Liver (tissue), 10 donors: ENCODE results near the gene IHH. TPM values are rescaled to one million over a fixed set of nuclear protein-coding genes. Genes with fewer than 3 reads are reported as not detected.
A peak's percentile ranks its signal among the peaks of the same experiment; 100 is the strongest.

Experiments used
- DNase-seq: peaks from one replicate; pipeline ENCODE4 v3.0.0-alpha.2; 2017; ENCODE audit warnings: low spot score
- H3K27ac ChIP-seq, 2 donors: one replicate each; pipeline ENCODE4 v1.7.0; 2013; ENCODE audit warnings: inconsistent platforms in 2 of 2, low read length in 2 of 2, control low read depth in 1 of 2, low read depth in 1 of 2, mild to moderate bottlenecking in 1 of 2
- H3K27me3 ChIP-seq, 4 donors: one replicate each; pipeline versions ENCODE4 v1.6.1 to v1.7.0; 2013; ENCODE audit warnings: low read length in 3 of 4, inconsistent platforms in 1 of 4, mild to moderate bottlenecking in 1 of 4, moderate library complexity in 1 of 4; ENCODE audit not compliant: control insufficient read depth in 4 of 4, insufficient read depth in 4 of 4
- H3K36me3 ChIP-seq, 4 donors: one replicate each; pipeline versions ENCODE4 v1.6.1 to v1.7.0; 2013; ENCODE audit warnings: low read length in 3 of 4, mild to moderate bottlenecking in 3 of 4, low read depth in 1 of 4, moderate library complexity in 1 of 4; ENCODE audit not compliant: control insufficient read depth in 4 of 4, insufficient read depth in 3 of 4
- H3K4me1 ChIP-seq, 4 donors: one replicate each; pipeline versions ENCODE4 v1.6.1 to v1.7.0; 2013; ENCODE audit warnings: low read length in 3 of 4, mild to moderate bottlenecking in 3 of 4, moderate library complexity in 1 of 4; ENCODE audit not compliant: control insufficient read depth in 4 of 4, insufficient read depth in 4 of 4
- H3K4me3 ChIP-seq, 3 donors: one replicate each; pipeline versions ENCODE4 v1.6.1 to v1.7.0; 2013; ENCODE audit warnings: low read length in 3 of 3, control low read depth in 1 of 3, low read depth in 1 of 3, mild to moderate bottlenecking in 1 of 3
- H3K9ac ChIP-seq, 2 donors: one replicate each; pipeline ENCODE4 v1.7.0; 2013; ENCODE audit warnings: low read length in 2 of 2, mild to moderate bottlenecking in 2 of 2, moderate library complexity in 2 of 2, control low read depth in 1 of 2, low read depth in 1 of 2
- H3K9me3 ChIP-seq, 4 donors: one replicate each; pipeline versions ENCODE4 v1.6.1 to v1.7.0; 2013; ENCODE audit warnings: low read length in 3 of 4; ENCODE audit not compliant: control insufficient read depth in 4 of 4
- ATF3 ChIP-seq: IDR thresholded peaks from 2 replicates; pipeline ENCODE4 v1.6.1; 2016; ENCODE audit warnings: antibody characterized with exemption
- CTCF ChIP-seq: fragments of 150-350 bp; IDR thresholded peaks from 2 replicates; pipeline ENCODE4 v1.5.1; 2017; ENCODE audit warnings: improper control_type of control experiment, low read depth, low read length; ENCODE audit not compliant: missing input control
- FOXA2 ChIP-seq: IDR thresholded peaks from 2 replicates; pipeline ENCODE4 v1.6.1; 2016; ENCODE audit warnings: antibody characterized with exemption
- RAD21 ChIP-seq, 2 donors: IDR thresholded peaks; 2 replicates each; pipeline ENCODE4 v1.6.1; 2016; ENCODE audit warnings: antibody characterized with exemption in 2 of 2, mild to moderate bottlenecking in 2 of 2
- RXRA ChIP-seq, 2 donors: IDR thresholded peaks; 2 replicates each; pipeline ENCODE4 v1.6.1; 2017 to 2018; ENCODE audit warnings: antibody characterized with exemption in 2 of 2, mild to moderate bottlenecking in 1 of 2
- TAF1 ChIP-seq: conservative IDR thresholded peaks from 2 replicates; pipeline ENCODE4 v1.6.1; 2016; ENCODE audit warnings: antibody characterized with exemption, mild to moderate bottlenecking
- YY1 ChIP-seq: IDR thresholded peaks from 2 replicates; pipeline ENCODE4 v1.6.1; 2016; ENCODE audit warnings: antibody characterized with exemption, mild to moderate bottlenecking
- WGBS: extraction: QIAGEN DNeasy Blood & Tissue Kit; methylation state at CpG from one replicate; pipeline ENCODE4 v1.1.7; 2013; 5-methylcytosine and 5-hydroxymethylcytosine counted together
- polyA plus RNA-seq, 2 donors: library from polyadenylated mRNA; stranded (reverse) in 1 of 2; unstranded in 1 of 2; fragments of 200-250 nt in 1 of 2; fragments of >200 nt in 1 of 2; fragmentation: Nextera tagmentation in 1 of 2; extraction: Ambion mirVana in 1 of 2; gene quantifications; one replicate each; pipeline versions ENCODE4 v1.2.1 to v1.2.3, GENCODE V29; 2013 to 2015
- small RNA-seq: library from RNA; depleted of rRNA; stranded (forward); fragments of <200 nt; gene quantifications from one replicate; pipeline ENCODE3, GENCODE V24; 2014
- total RNA-seq, 2 donors: library from RNA; depleted of rRNA; stranded (reverse); fragments of >200 nt; gene quantifications; one replicate each; pipeline ENCODE4 v1.2.3, GENCODE V29; 2014
- TF ChIP-seq, protein P1 (sequence below): IDR thresholded peaks from 2 replicates; pipeline ENCODE4 v1.6.1; 2016; ENCODE audit warnings: antibody characterized with exemption, mild to moderate bottlenecking
- donor health status: healthy.
- donor health status: healthy.
- donor health status: healthy.
- donor health status: healthy.
- donor health status: healthy.

Gene IHH
- total and polyA plus RNA-seq, 4 donors, result 0.51 to 2.4 (median 0.79) TPM

DNA sequence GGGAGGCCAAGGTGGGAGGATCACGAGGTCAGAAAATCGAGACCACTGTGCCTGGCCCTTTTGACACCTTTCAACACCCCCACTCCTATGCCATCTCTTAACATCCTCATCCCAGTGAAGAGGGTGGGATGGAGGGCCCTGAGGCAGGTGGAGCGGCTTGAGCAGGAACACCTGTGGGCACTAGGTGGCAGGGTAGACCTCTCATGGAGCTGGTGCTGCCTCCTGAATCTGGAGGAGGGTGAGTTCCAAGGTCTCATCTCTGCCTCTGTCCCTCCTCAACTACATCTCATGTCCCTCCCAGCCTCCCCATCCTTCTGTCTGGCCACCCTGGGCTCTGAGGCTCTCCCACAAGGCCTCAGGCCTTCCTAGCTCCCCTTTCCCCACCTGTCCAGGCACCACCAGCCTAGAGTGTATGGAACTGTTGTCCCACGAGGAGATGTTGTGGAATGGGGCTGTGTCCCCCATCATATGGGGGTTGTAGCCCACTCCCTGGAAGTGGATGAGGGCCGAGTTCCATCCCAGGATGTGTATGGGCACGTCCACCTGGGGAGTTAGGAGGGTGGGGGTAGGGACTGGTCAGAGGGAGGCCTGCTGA, 50.5 kb downstream of the IHH start:
- Histone ChIP-seq H3K27ac (no peak overlapping the region), H3K27me3 (no peaks in the 10 kb centered on the region), H3K4me1 (no peaks in the 10 kb centered on the region), H3K36me3 (no peaks in the 10 kb centered on the region), H3K4me3 (no peak overlapping the region), H3K9me3 (no peaks in the 10 kb centered on the region), H3K9ac (no peak overlapping the region)
- 38% methylated on average over 6 of the region's 6 CpGs for WGBS
- peak; percentile 48 for TF ChIP-seq CTCF
- peak in 1 of 2 donors; percentile 72 for TF ChIP-seq RAD21 (IDR thresholded peaks at IDR 0.05)
- no peak for TF ChIP-seq TAF1
- no peak for DNase-seq

GRCh38 chr2:219009294-219009693, 51.4 kb downstream of the IHH start:
- Histone ChIP-seq H3K4me3 (no peak overlapping the region), H3K4me1 (no peaks in the 10 kb centered on the region), H3K9ac (no peak overlapping the region), H3K27me3 (no peaks in the 10 kb centered on the region), H3K36me3 (no peaks in the 10 kb centered on the region), H3K27ac (no peak overlapping the region), H3K9me3 (no peaks in the 10 kb centered on the region)
- WGBS, result 84% methylated on average over 2 of the region's 2 CpGs
- TF ChIP-seq ATF3, result no peak
- TF ChIP-seq RXRA (IDR thresholded peaks at IDR 0.05), result no peak
- TF ChIP-seq, protein P1, sequence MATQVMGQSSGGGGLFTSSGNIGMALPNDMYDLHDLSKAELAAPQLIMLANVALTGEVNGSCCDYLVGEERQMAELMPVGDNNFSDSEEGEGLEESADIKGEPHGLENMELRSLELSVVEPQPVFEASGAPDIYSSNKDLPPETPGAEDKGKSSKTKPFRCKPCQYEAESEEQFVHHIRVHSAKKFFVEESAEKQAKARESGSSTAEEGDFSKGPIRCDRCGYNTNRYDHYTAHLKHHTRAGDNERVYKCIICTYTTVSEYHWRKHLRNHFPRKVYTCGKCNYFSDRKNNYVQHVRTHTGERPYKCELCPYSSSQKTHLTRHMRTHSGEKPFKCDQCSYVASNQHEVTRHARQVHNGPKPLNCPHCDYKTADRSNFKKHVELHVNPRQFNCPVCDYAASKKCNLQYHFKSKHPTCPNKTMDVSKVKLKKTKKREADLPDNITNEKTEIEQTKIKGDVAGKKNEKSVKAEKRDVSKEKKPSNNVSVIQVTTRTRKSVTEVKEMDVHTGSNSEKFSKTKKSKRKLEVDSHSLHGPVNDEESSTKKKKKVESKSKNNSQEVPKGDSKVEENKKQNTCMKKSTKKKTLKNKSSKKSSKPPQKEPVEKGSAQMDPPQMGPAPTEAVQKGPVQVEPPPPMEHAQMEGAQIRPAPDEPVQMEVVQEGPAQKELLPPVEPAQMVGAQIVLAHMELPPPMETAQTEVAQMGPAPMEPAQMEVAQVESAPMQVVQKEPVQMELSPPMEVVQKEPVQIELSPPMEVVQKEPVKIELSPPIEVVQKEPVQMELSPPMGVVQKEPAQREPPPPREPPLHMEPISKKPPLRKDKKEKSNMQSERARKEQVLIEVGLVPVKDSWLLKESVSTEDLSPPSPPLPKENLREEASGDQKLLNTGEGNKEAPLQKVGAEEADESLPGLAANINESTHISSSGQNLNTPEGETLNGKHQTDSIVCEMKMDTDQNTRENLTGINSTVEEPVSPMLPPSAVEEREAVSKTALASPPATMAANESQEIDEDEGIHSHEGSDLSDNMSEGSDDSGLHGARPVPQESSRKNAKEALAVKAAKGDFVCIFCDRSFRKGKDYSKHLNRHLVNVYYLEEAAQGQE, result no peak
- TF ChIP-seq RAD21 (IDR thresholded peaks at IDR 0.05), result no peak
- no peak for TF ChIP-seq FOXA2
- no peak for TF ChIP-seq YY1
- no peak for DNase-seq

Small RNA genes lying within 50 kb of the gene (small RNA-seq; reads per million reads assigned to genes)
- not detected for gene MIR3131
- not detected for gene RN7SL764P

Other genes starting within 250 kb of the IHH start
- not detected for gene PRKAG3, start 229.1 kb downstream of the IHH start, total RNA-seq
- gene PRKAG3, start 229.1 kb downstream of the IHH start, polyA plus RNA-seq, result under 1 TPM in 1 of 2 donors, not detected in 1; 0.08 TPM
- under 1 TPM in 1 of 2 donors, not detected in 1; 0.08 TPM for gene WNT6, start 201.1 kb downstream of the IHH start, total RNA-seq
- gene WNT6, start 201.1 kb downstream of the IHH start, polyA plus RNA-seq, result under 1 TPM in 1 of 2 donors, not detected in 1; 0.20 TPM
- under 1 TPM; 0.05 to 0.08 TPM for gene WNT10A, start 180.1 kb downstream of the IHH start, total RNA-seq
- gene WNT10A, start 180.1 kb downstream of the IHH start, polyA plus RNA-seq, result under 1 TPM in 1 of 2 donors, not detected in 1; 0.01 TPM
- not detected for gene CDK5R2, start 101.3 kb downstream of the IHH start, total RNA-seq
- not detected for gene CDK5R2, start 101.3 kb downstream of the IHH start, polyA plus RNA-seq
- not detected for gene FEV, start 75.7 kb downstream of the IHH start, total RNA-seq
- not detected for gene FEV, start 75.7 kb downstream of the IHH start, polyA plus RNA-seq
- not detected for gene CRYBA2, start 67.5 kb downstream of the IHH start, total RNA-seq
- not detected for gene CRYBA2, start 67.5 kb downstream of the IHH start, polyA plus RNA-seq
- not detected for gene CFAP65, start 19.4 kb downstream of the IHH start, total RNA-seq
- gene CFAP65, start 19.4 kb downstream of the IHH start, polyA plus RNA-seq, result not detected
- 10 to 100 TPM; 11.8 to 13.5 TPM for gene NHEJ1, start 99.9 kb upstream of the IHH start, total RNA-seq
- 1 to 10 TPM; 6.1 to 8.0 TPM for gene NHEJ1, start 99.9 kb upstream of the IHH start, polyA plus RNA-seq
- gene SLC23A3, start 109.1 kb upstream of the IHH start, total RNA-seq, result 1 to 10 TPM in 1 of 2 donors, under 1 TPM in 1; 0.23 to 2.4 TPM
- gene SLC23A3, start 109.1 kb upstream of the IHH start, polyA plus RNA-seq, result under 1 TPM; 0.38 to 0.94 TPM
- gene CNPPD1, start 116.0 kb upstream of the IHH start, total RNA-seq, result 10 to 100 TPM; 16.5 to 39.8 TPM
- 10 to 100 TPM; 16.7 to 26.5 TPM for gene CNPPD1, start 116.0 kb upstream of the IHH start, polyA plus RNA-seq
- 10 to 100 TPM; 34.1 to 41.2 TPM for gene RETREG2, start 117.4 kb upstream of the IHH start, total RNA-seq
- 10 to 100 TPM; 21.7 to 42.8 TPM for gene RETREG2, start 117.4 kb upstream of the IHH start, polyA plus RNA-seq
- gene ZFAND2B, start 145.9 kb upstream of the IHH start, total RNA-seq, result 10 to 100 TPM; 19.6 to 29.8 TPM
- 10 to 100 TPM; 21.9 to 53.8 TPM for gene ZFAND2B, start 145.9 kb upstream of the IHH start, polyA plus RNA-seq
- 10 to 100 TPM; 27.5 to 96.1 TPM for gene ABCB6, start 158.0 kb upstream of the IHH start, total RNA-seq
- 10 to 100 TPM; 19.0 to 68.1 TPM for gene ABCB6, start 158.0 kb upstream of the IHH start, polyA plus RNA-seq
- gene ATG9A, start 168.7 kb upstream of the IHH start, total RNA-seq, result 10 to 100 TPM; 44.7 to 68.1 TPM
- gene ATG9A, start 168.7 kb upstream of the IHH start, polyA plus RNA-seq, result 10 to 100 TPM; 24.3 to 31.1 TPM
- gene ANKZF1, start 168.9 kb upstream of the IHH start, total RNA-seq, result 10 to 100 TPM; 15.5 to 30.6 TPM
- gene ANKZF1, start 168.9 kb upstream of the IHH start, polyA plus RNA-seq, result 10 to 100 TPM in 1 of 2 donors, 1 to 10 TPM in 1; 9.0 to 25.5 TPM
- 1 to 10 TPM; 2.8 to 5.2 TPM for gene GLB1L, start 184.5 kb upstream of the IHH start, total RNA-seq
- 1 to 10 TPM; 2.3 TPM for gene GLB1L, start 184.5 kb upstream of the IHH start, polyA plus RNA-seq
- 10 to 100 TPM; 14.8 to 44.3 TPM for gene STK16, start 184.6 kb upstream of the IHH start, total RNA-seq
- gene STK16, start 184.6 kb upstream of the IHH start, polyA plus RNA-seq, result 10 to 100 TPM in 1 of 2 donors, 1 to 10 TPM in 1; 5.8 to 32.5 TPM
- gene TUBA4B, start 192.3 kb upstream of the IHH start, total RNA-seq, result under 1 TPM in 1 of 2 donors, not detected in 1; 0.08 TPM
- under 1 TPM; 0.19 to 0.20 TPM for gene TUBA4B, start 192.3 kb upstream of the IHH start, polyA plus RNA-seq
- 10 to 100 TPM; 16.2 to 25.5 TPM for gene TUBA4A, start 193.0 kb upstream of the IHH start, total RNA-seq
- 10 to 100 TPM; 37.6 to 63.1 TPM for gene TUBA4A, start 193.0 kb upstream of the IHH start, polyA plus RNA-seq
- gene DNAJB2, start 218.4 kb upstream of the IHH start, total RNA-seq, result 10 to 100 TPM; 22.0 to 71.8 TPM
- 10 to 100 TPM in 1 of 2 donors, 1 to 10 TPM in 1; 7.4 to 32.0 TPM for gene DNAJB2, start 218.4 kb upstream of the IHH start, polyA plus RNA-seq
- gene PTPRN, start 248.5 kb upstream of the IHH start, total RNA-seq, result 1 to 10 TPM in 1 of 2 donors, not detected in 1; 2.2 TPM
- not detected for gene PTPRN, start 248.5 kb upstream of the IHH start, polyA plus RNA-seq